Naive thymus-derived CD4-positive, alpha-beta T cell (primary cell): ENCODE measurements around the gene ACAT2. TPM values are rescaled to one million over a fixed set of nuclear protein-coding genes. Genes with fewer than 3 reads are reported as not detected.

Source experiments
- ATAC-seq: fragments of 150-1000 bp; cut with Tn5 transposase; 2 replicates; pipeline ENCODE4 v1.10.0; 2021; ENCODE audit warnings: mild to moderate bottlenecking, moderate library complexity
- CTCF ChIA-PET: fragments of 350-600 bp; sonication (Branson Sonifier 250); formaldehyde crosslinking; loops from one replicate; lab custom pipeline; 2021; ENCODE audit warnings: antibody characterized with exemption; lab: Charles Lee
- POLR2A ChIA-PET: fragments of 350-600 bp; sonication (Branson Sonifier 250); formaldehyde crosslinking; loops from one replicate; lab custom pipeline; 2021; ENCODE audit warnings: antibody characterized with exemption, inconsistent platforms; lab: Charles Lee
- DNase-seq, 9 donors: peaks; one replicate each; pipeline versions ENCODE4 v3.0.0 to v3.0.0-alpha.2; 2020 to 2022; ENCODE audit warnings: mixed read lengths in 1 of 9
- H3K27ac ChIP-seq: one replicate; pipeline ENCODE4 v1.7.0; 2013; ENCODE audit warnings: mild to moderate bottlenecking, low read depth, low read length, moderate library complexity
- H3K27me3 ChIP-seq, 2 donors: one replicate each; pipeline ENCODE4 v1.7.0; 2013; ENCODE audit warnings: low read length in 2 of 2, mild to moderate bottlenecking in 2 of 2, moderate library complexity in 2 of 2; ENCODE audit not compliant: control insufficient read depth in 2 of 2, insufficient read depth in 2 of 2
- H3K36me3 ChIP-seq, 3 experiments: 1 replicate in 2 of 3; 2 replicates in 1 of 3; pipeline ENCODE4 v1.7.0; 2013; ENCODE audit warnings: low read length in 3 of 3, mild to moderate bottlenecking in 3 of 3, moderate library complexity in 1 of 3; ENCODE audit not compliant: insufficient read depth in 3 of 3, control insufficient read depth in 2 of 3
- H3K4me1 ChIP-seq, 2 donors: one replicate each; pipeline ENCODE4 v1.7.0; 2013; ENCODE audit warnings: low read length in 2 of 2, mild to moderate bottlenecking in 2 of 2, moderate library complexity in 1 of 2; ENCODE audit not compliant: control insufficient read depth in 2 of 2, insufficient read depth in 2 of 2
- H3K4me3 ChIP-seq: 2 replicates; pipeline ENCODE4 v1.7.0; 2013; ENCODE audit warnings: mild to moderate bottlenecking, low read length
- H3K9me3 ChIP-seq, 3 experiments: 1 replicate in 2 of 3; 2 replicates in 1 of 3; pipeline ENCODE4 v1.7.0; 2013; ENCODE audit warnings: low read length in 3 of 3; ENCODE audit not compliant: control insufficient read depth in 2 of 3
- H3K27ac Mint-ChIP-seq, 9 donors: one replicate each; pipeline ENCODE4 v1.8.0; 2020 to 2022; ENCODE audit warnings: mixed read lengths in 9 of 9, mild to moderate bottlenecking in 8 of 9, moderate library complexity in 5 of 9, inconsistent platforms in 2 of 9
- H3K27me3 Mint-ChIP-seq, 5 donors: one replicate each; pipeline ENCODE4 v1.8.0; 2021 to 2022; ENCODE audit warnings: mixed read lengths in 5 of 5, mild to moderate bottlenecking in 1 of 5
- H3K36me3 Mint-ChIP-seq, 5 donors: one replicate each; pipeline ENCODE4 v1.8.0; 2020 to 2022; ENCODE audit warnings: mixed read lengths in 5 of 5, mild to moderate bottlenecking in 3 of 5, inconsistent platforms in 1 of 5
- H3K4me1 Mint-ChIP-seq, 7 donors: one replicate each; pipeline ENCODE4 v1.8.0; 2020 to 2022; ENCODE audit warnings: mixed read lengths in 7 of 7, mild to moderate bottlenecking in 3 of 7, inconsistent platforms in 1 of 7
- H3K4me3 Mint-ChIP-seq, 10 donors: one replicate each; pipeline ENCODE4 v1.8.0; 2020 to 2022; ENCODE audit warnings: mild to moderate bottlenecking in 10 of 10, mixed read lengths in 10 of 10, moderate library complexity in 6 of 10, inconsistent platforms in 2 of 10
- H3K9me3 Mint-ChIP-seq, 11 donors: one replicate each; pipeline ENCODE4 v1.8.0; 2020 to 2022; ENCODE audit warnings: mixed read lengths in 11 of 11, mild to moderate bottlenecking in 4 of 11, inconsistent platforms in 1 of 11, moderate library complexity in 1 of 11
- intact Hi-C, 2 donors: fragments of 100-400 bp; cut with micrococcal nuclease; formaldehyde crosslinking; loops; one replicate each; pipeline ENCODE4 v1.15.1; 2023
- polyA plus RNA-seq, 2 donors: library from polyadenylated mRNA; unstranded; fragments of 300-500 nt; fragmentation: Illumina TruSeq; gene quantifications; one replicate each; pipeline ENCODE4 v1.2.3, GENCODE V29; 2021
- total RNA-seq, 6 experiments: library from RNA in 5 of 6; stranded (reverse) in 5 of 6; gene quantifications; 1 replicate in 5 of 6; 2 replicates in 1 of 6; pipeline ENCODE4 v1.2.3 and lab custom pipeline; 2021 to 2026

The ACAT2 gene
- total and polyA plus RNA-seq, 7 experiments from 2014 or later: 18.5 to 53.9 (median 29.0) TPM

GRCh38 chr6:159756508-159756907 is 5.3 kb upstream of the ACAT2 start:
- H3K9me3 Mint-ChIP-seq: no peaks in the 10 kb centered on the region
- H3K27ac Mint-ChIP-seq: peak overlapping the region in 2 of 9 donors; percentile 26 to 51
- DNase-seq (no peak), ATAC-seq (no peak)
- H3K36me3 Mint-ChIP-seq: peaks cover 4 to 34% (median 31%) of the 10 kb centered on the region in 5 donors
- H3K36me3 ChIP-seq: peaks cover 9 to 46% (median 28%) of the 10 kb centered on the region in 3 experiments
- CTCF ChIA-PET: interaction anchor here (0.6 kb wide), 2 partner anchors 16 to 34 kb away, joined by 3 read pairs; partner anchors contain the start of gene MRPL18
- H3K4me1 ChIP-seq: peaks cover 0 to 6% of the 10 kb centered on the region in 2 donors
- intact Hi-C loops: no loop called here
- no peaks in the 10 kb centered on the region for H3K9me3 ChIP-seq
- H3K4me3 Mint-ChIP-seq: no peak overlapping the region
- POLR2A ChIA-PET: interaction anchor here (1.2 kb wide), 1 partner anchor 28 kb away, joined by 3 read pairs; no protein-coding TSS in a partner anchor
- H3K27ac ChIP-seq: no peak overlapping the region
- no peaks in the 10 kb centered on the region for H3K27me3 Mint-ChIP-seq
- H3K27me3 ChIP-seq: no peaks in the 10 kb centered on the region
- H3K4me3 ChIP-seq: no peak overlapping the region
- H3K4me1 Mint-ChIP-seq: peaks cover 10 to 37% (median 22%) of the 10 kb centered on the region in 7 donors

GRCh38 chr6:159758031-159759001 is 3.5 kb upstream of the ACAT2 start:
- no peaks in the 10 kb centered on the region for H3K9me3 ChIP-seq
- H3K27me3 ChIP-seq: no peaks in the 10 kb centered on the region
- H3K27me3 Mint-ChIP-seq: no peaks in the 10 kb centered on the region
- peaks cover 6 to 15% of the 10 kb centered on the region in 2 donors for H3K4me1 ChIP-seq
- no peak for DNase-seq
- intact Hi-C loops: loop anchor here in 1 of 2 donors (2.0 kb wide), 1 partner anchor 18 kb away; no protein-coding TSS in a partner anchor
- H3K27ac Mint-ChIP-seq: peak overlapping the region in 7 of 9 donors; percentile 27 to 76 (median 54)
- CTCF ChIA-PET: no interaction called here
- H3K9me3 Mint-ChIP-seq: no peaks in the 10 kb centered on the region
- H3K4me3 ChIP-seq: no peak overlapping the region
- H3K27ac ChIP-seq: peak overlapping the region; percentile 4
- peaks cover 4 to 31% (median 28%) of the 10 kb centered on the region in 5 donors for H3K36me3 Mint-ChIP-seq
- peaks cover 16 to 44% (median 30%) of the 10 kb centered on the region in 7 donors for H3K4me1 Mint-ChIP-seq
- H3K4me3 Mint-ChIP-seq: peak overlapping the region in 1 of 10 donors; percentile 29
- POLR2A ChIA-PET: interaction anchor here (0.6 kb wide), 1 partner anchor 78 kb away, joined by 3 read pairs; no protein-coding TSS in a partner anchor
- peaks cover 4 to 45% (median 16%) of the 10 kb centered on the region in 3 experiments for H3K36me3 ChIP-seq
- ATAC-seq: no peak

GRCh38 chr6:159759645-159760044 is 2.2 kb upstream of the ACAT2 start:
- POLR2A ChIA-PET: interaction anchor here (1.0 to 8.3 kb wide), 8 partner anchors 10 to 67 kb away, joined by 3 to 101 read pairs (median 20); partner anchors contain the start of genes MRPL18, SOD2, TCP1 and WTAP
- Mint-ChIP-seq H3K27me3 (no peaks in the 10 kb centered on the region), H3K4me3 (peak overlapping the region in 9 of 10 donors; percentile 0 to 49 (median 30)), H3K36me3 (peaks cover 4 to 31% (median 19%) of the 10 kb centered on the region in 5 donors), H3K27ac (peak overlapping the region; percentile 6 to 85 (median 47)), H3K9me3 (no peaks in the 10 kb centered on the region), H3K4me1 (peaks cover 21 to 43% (median 33%) of the 10 kb centered on the region in 7 donors)
- Histone ChIP-seq H3K27me3 (no peaks in the 10 kb centered on the region), H3K4me1 (peaks cover 6 to 15% of the 10 kb centered on the region in 2 donors), H3K4me3 (no peak overlapping the region), H3K27ac (peak overlapping the region; percentile 19), H3K36me3 (peaks cover 0 to 34% (median 7%) of the 10 kb centered on the region in 3 experiments), H3K9me3 (no peaks in the 10 kb centered on the region)
- CTCF ChIA-PET: interaction anchor here (0.6 to 1.2 kb wide), 2 partner anchors 30 to 676 kb away, joined by 3 to 4 read pairs; partner anchors contain the start of gene TCP1
- DNase-seq (no peak), ATAC-seq (no peak)
- intact Hi-C loops: loop anchor here (2.0 to 5.0 kb wide), 2 partner anchors 19 to 1592 kb away; partner anchors contain the start of genes GTF2H5 (in 1 of the 2) and SERAC1 (in 1 of the 2)

GRCh38 chr6:159760602-159761057 is 1.2 kb upstream of the ACAT2 start:
- Mint-ChIP-seq H3K9me3 (no peaks in the 10 kb centered on the region), H3K27me3 (no peaks in the 10 kb centered on the region), H3K4me3 (peak overlapping the region; percentile 84 to 97 (median 94)), H3K36me3 (peaks cover 4 to 28% (median 13%) of the 10 kb centered on the region in 5 donors), H3K27ac (peak overlapping the region; percentile 93 to 99 (median 97)), H3K4me1 (peaks cover 23 to 41% (median 34%) of the 10 kb centered on the region in 7 donors)
- Histone ChIP-seq H3K36me3 (peaks cover 0 to 26% (median 0%) of the 10 kb centered on the region in 3 experiments), H3K27ac (peak overlapping the region; percentile 98), H3K27me3 (no peaks in the 10 kb centered on the region), H3K4me3 (peak overlapping the region; percentile 99), H3K4me1 (peaks cover 6 to 15% of the 10 kb centered on the region in 2 donors), H3K9me3 (no peaks in the 10 kb centered on the region)
- ChIA-PET POLR2A (interaction anchor here (1.3 to 8.3 kb wide), 10 partner anchors 9 to 68 kb away, joined by 3 to 101 read pairs (median 10); partner anchors contain the start of genes MRPL18, SOD2, TCP1 and WTAP), CTCF (interaction anchor here (1.0 to 1.8 kb wide), 2 partner anchors 34 to 70 kb away, joined by 3 to 7 read pairs; partner anchors contain the start of gene WTAP)
- intact Hi-C loops: loop anchor here in 1 of 2 donors (5.0 kb wide), 1 partner anchor 1593 kb away; the partner anchor contains the start of genes GTF2H5 and SERAC1
- no peak for DNase-seq
- no peak for ATAC-seq

GRCh38 chr6:159761129-159761872 is 544 bp upstream of the ACAT2 start:
- ATAC-seq (no peak), DNase-seq (peak in 1 of 9 donors; percentile 42)
- peak overlapping the region; percentile 84 to 97 (median 94) for H3K4me3 Mint-ChIP-seq
- no peaks in the 10 kb centered on the region for H3K27me3 Mint-ChIP-seq
- no peaks in the 10 kb centered on the region for H3K9me3 Mint-ChIP-seq
- H3K27ac Mint-ChIP-seq: peak overlapping the region; percentile 93 to 99 (median 97)
- CTCF ChIA-PET: interaction anchor here (1.0 to 1.8 kb wide), 3 partner anchors 28 to 71 kb away, joined by 3 to 7 read pairs (median 6); partner anchors contain the start of genes MRPL18, TCP1 and WTAP
- peak overlapping the region; percentile 99 for H3K4me3 ChIP-seq
- no peaks in the 10 kb centered on the region for H3K27me3 ChIP-seq
- H3K36me3 ChIP-seq: peaks cover 0 to 29% (median 0%) of the 10 kb centered on the region in 3 experiments
- peaks cover 6 to 15% of the 10 kb centered on the region in 2 donors for H3K4me1 ChIP-seq
- peaks cover 23 to 42% (median 34%) of the 10 kb centered on the region in 7 donors for H3K4me1 Mint-ChIP-seq
- H3K27ac ChIP-seq: peak overlapping the region; percentile 98
- POLR2A ChIA-PET: interaction anchor here (0.7 to 8.3 kb wide), 15 partner anchors 10 to 220 kb away, joined by 3 to 101 read pairs (median 5); partner anchors contain the start of genes MRPL18, SOD2, TCP1 and WTAP
- H3K9me3 ChIP-seq: no peaks in the 10 kb centered on the region
- peaks cover 4 to 23% (median 11%) of the 10 kb centered on the region in 5 donors for H3K36me3 Mint-ChIP-seq
- intact Hi-C loops: loop anchor here in 1 of 2 donors (5.0 kb wide), 1 partner anchor 1594 kb away; the partner anchor contains the start of genes GTF2H5 and SERAC1
